DND-41 (cell line): ENCODE results near the gene TMEM207.
A peak's percentile ranks its signal among the peaks of the same experiment; 100 is the strongest.

Experiments used
- ATAC-seq: fragments of 200-7000 bp; cut with Tn5 transposase; 3 replicates; pipeline ENCODE4 v1.9.1; 2021; ENCODE audit warnings: low read depth; ENCODE audit not compliant: insufficient read depth
- DNase-seq: peaks from one replicate; pipeline ENCODE4 v3.0.0-alpha.2; 2020
- H2AFZ ChIP-seq: 2 replicates; pipeline ENCODE4 v1.6.0; 2012; ENCODE audit warnings: low read depth, low read length
- H3K27ac ChIP-seq: 2 replicates; pipeline ENCODE4 v1.5.1; 2012; ENCODE audit warnings: low read length, inconsistent platforms
- H3K27me3 ChIP-seq: fragments of 200-600 bp; sonication (generic); 2 replicates; pipeline ENCODE4 v1.6.0; 2012; ENCODE audit warnings: low read length, mild to moderate bottlenecking, inconsistent platforms; ENCODE audit not compliant: insufficient read depth, poor library complexity
- H3K36me3 ChIP-seq: 2 replicates; pipeline ENCODE4 v1.5.1; 2012; ENCODE audit warnings: low read length, inconsistent platforms; ENCODE audit not compliant: insufficient read depth
- H3K4me1 ChIP-seq: 2 replicates; pipeline ENCODE4 v1.5.1; 2012; ENCODE audit warnings: mild to moderate bottlenecking, low read length; ENCODE audit not compliant: insufficient read depth
- H3K4me2 ChIP-seq: 2 replicates; pipeline ENCODE4 v1.6.0; 2012; ENCODE audit warnings: mild to moderate bottlenecking, moderate library complexity, low read length, inconsistent platforms; ENCODE audit not compliant: insufficient read depth
- H3K4me3 ChIP-seq, 2 experiments: fragments of 200-600 bp in 1 of 2; shearing (Covaris generic) in 1 of 2; 2 replicates each; pipeline ENCODE4 v1.5.1; 2012 to 2016; ENCODE audit warnings: inconsistent platforms in 2 of 2, low read length in 2 of 2, mild to moderate bottlenecking in 2 of 2, low read depth in 1 of 2, moderate library complexity in 1 of 2
- H3K79me2 ChIP-seq: 2 replicates; pipeline ENCODE4 v1.6.0; 2012; ENCODE audit warnings: low read length, inconsistent platforms; ENCODE audit not compliant: insufficient read depth
- H3K9ac ChIP-seq: 2 replicates; pipeline ENCODE4 v1.6.0; 2012; ENCODE audit warnings: low read depth, mild to moderate bottlenecking, inconsistent platforms, low read length, moderate library complexity
- H3K9me3 ChIP-seq: 2 replicates; pipeline ENCODE4 v1.5.1; 2012; ENCODE audit warnings: low read length, moderate library complexity, mild to moderate bottlenecking, inconsistent platforms; ENCODE audit not compliant: insufficient read depth, severe bottlenecking
- H4K20me1 ChIP-seq: 2 replicates; pipeline ENCODE4 v1.6.0; 2012; ENCODE audit warnings: low read length; ENCODE audit not compliant: insufficient read depth
- CTCF ChIP-seq: IDR thresholded peaks from 2 replicates; pipeline ENCODE4 v1.5.1; 2012; ENCODE audit warnings: borderline replicate concordance, low read length, moderate library complexity, mild to moderate bottlenecking; ENCODE audit not compliant: poor library complexity, severe bottlenecking; ENCODE audit errors: extremely low read depth
- EZH2 ChIP-seq: IDR thresholded peaks from 3 replicates; pipeline ENCODE4 v1.6.1; 2012; ENCODE audit warnings: borderline replicate concordance, low read depth, mild to moderate bottlenecking, moderate library complexity, low read length, inconsistent platforms; ENCODE audit not compliant: severe bottlenecking

The TMEM207 gene

GRCh38 chr3:190385731-190386688 is 63.7 kb downstream of the TMEM207 start:
- no peak for ATAC-seq
- H3K4me3 ChIP-seq: no peak overlapping the region
- TF ChIP-seq CTCF (no peak), EZH2 (no peak)
- H3K9ac ChIP-seq: no peak overlapping the region
- no peaks in the 10 kb centered on the region for H3K79me2 ChIP-seq
- no peaks in the 10 kb centered on the region for H3K4me1 ChIP-seq
- no peak overlapping the region for H3K27ac ChIP-seq
- H4K20me1 ChIP-seq: no peaks in the 10 kb centered on the region
- H3K27me3 ChIP-seq: peaks cover 5% of the 10 kb centered on the region
- no peaks in the 10 kb centered on the region for H3K9me3 ChIP-seq
- no peak overlapping the region for H2AFZ ChIP-seq
- no peaks in the 10 kb centered on the region for H3K36me3 ChIP-seq
- DNase-seq: no peak
- no peak overlapping the region for H3K4me2 ChIP-seq

GRCh38 chr3:190384309-190384756 is 65.4 kb downstream of the TMEM207 start:
- no peaks in the 10 kb centered on the region for H3K9me3 ChIP-seq
- H3K4me2 ChIP-seq: no peak overlapping the region
- H3K9ac ChIP-seq: no peak overlapping the region
- no peaks in the 10 kb centered on the region for H3K79me2 ChIP-seq
- ATAC-seq: 0 out of 3 replicates have a peak, but pooled peaks have one; percentile 39
- H3K4me1 ChIP-seq: no peaks in the 10 kb centered on the region
- no peak overlapping the region for H2AFZ ChIP-seq
- no peak overlapping the region for H3K4me3 ChIP-seq
- no peak overlapping the region for H3K27ac ChIP-seq
- peaks cover 5% of the 10 kb centered on the region for H3K27me3 ChIP-seq
- no peaks in the 10 kb centered on the region for H3K36me3 ChIP-seq
- DNase-seq: no peak
- no peak for TF ChIP-seq EZH2
- TF ChIP-seq CTCF: peak; percentile 39
- no peaks in the 10 kb centered on the region for H4K20me1 ChIP-seq

- H2AFZ ChIP-seq: no peak overlapping the region
- no peaks in the 10 kb centered on the region for H3K4me1 ChIP-seq
- TF ChIP-seq EZH2 (no peak), CTCF (no peak)
- no peak overlapping the region for H3K4me2 ChIP-seq
- no peaks in the 10 kb centered on the region for H4K20me1 ChIP-seq
- no peak overlapping the region for H3K27ac ChIP-seq
- ATAC-seq (no peak), DNase-seq (no peak)
- no peak overlapping the region for H3K9ac ChIP-seq
- no peaks in the 10 kb centered on the region for H3K36me3 ChIP-seq
- no peaks in the 10 kb centered on the region for H3K79me2 ChIP-seq
- no peaks in the 10 kb centered on the region for H3K9me3 ChIP-seq
- H3K27me3 ChIP-seq: no peaks in the 10 kb centered on the region
- no peak overlapping the region for H3K4me3 ChIP-seq
Observed at GRCh38 chr3:190382082-190382481, 67.6 kb downstream of the TMEM207 start.
